Subcutaneous abdominal adipose tissue (tissue), 5 donors: ENCODE measurements around the gene SLC9A7.
A peak's percentile ranks its signal among the peaks of the same experiment; 100 is the strongest.

ENCODE experiments used
- H3K27ac ChIP-seq: one replicate; pipeline ENCODE4 v1.7.0; 2013; ENCODE audit warnings: low read depth, mild to moderate bottlenecking, inconsistent platforms, low read length, moderate library complexity
- H3K27me3 ChIP-seq, 5 donors: one replicate each; pipeline ENCODE4 v1.7.0; 2013; ENCODE audit warnings: low read length in 5 of 5, inconsistent platforms in 1 of 5; ENCODE audit not compliant: control insufficient read depth in 5 of 5, insufficient read depth in 4 of 5
- H3K36me3 ChIP-seq, 5 donors: one replicate each; pipeline ENCODE4 v1.7.0; 2013; ENCODE audit warnings: low read length in 5 of 5; ENCODE audit not compliant: control insufficient read depth in 5 of 5, insufficient read depth in 5 of 5
- H3K4me1 ChIP-seq, 5 donors: one replicate each; pipeline ENCODE4 v1.7.0; 2013; ENCODE audit warnings: low read length in 5 of 5, mild to moderate bottlenecking in 3 of 5, moderate library complexity in 1 of 5; ENCODE audit not compliant: control insufficient read depth in 5 of 5, insufficient read depth in 5 of 5
- H3K4me3 ChIP-seq, 5 donors: one replicate each; pipeline ENCODE4 v1.7.0; 2013; ENCODE audit warnings: low read length in 5 of 5, low read depth in 1 of 5
- H3K9ac ChIP-seq, 5 donors: one replicate each; pipeline ENCODE4 v1.7.0; 2013; ENCODE audit warnings: low read length in 5 of 5, mild to moderate bottlenecking in 4 of 5, moderate library complexity in 3 of 5
- H3K9me3 ChIP-seq, 5 donors: one replicate each; pipeline ENCODE4 v1.7.0; 2013; ENCODE audit warnings: low read length in 5 of 5; ENCODE audit not compliant: control insufficient read depth in 5 of 5
- donor health status: healthy.
- donor health status: healthy.
- donor health status: healthy.
- donor health status: healthy.
- donor health status: healthy.

The SLC9A7 gene

GRCh38 chrX:46573892-46574773 lies 184.8 kb downstream of the SLC9A7 start:
- Histone ChIP-seq H3K27ac (peak overlapping the region; percentile 23), H3K36me3 (no peaks in the 10 kb centered on the region), H3K4me1 (peaks cover 0 to 50% (median 36%) of the 10 kb centered on the region in 5 donors), H3K9me3 (peaks cover 0 to 3% (median 0%) of the 10 kb centered on the region in 5 donors), H3K4me3 (peak overlapping the region in 4 of 5 donors; percentile 56 to 76 (median 70)), H3K27me3 (peaks cover 0 to 12% (median 6%) of the 10 kb centered on the region in 5 donors), H3K9ac (peak overlapping the region in 2 of 5 donors; percentile 30 to 39)

DNA sequence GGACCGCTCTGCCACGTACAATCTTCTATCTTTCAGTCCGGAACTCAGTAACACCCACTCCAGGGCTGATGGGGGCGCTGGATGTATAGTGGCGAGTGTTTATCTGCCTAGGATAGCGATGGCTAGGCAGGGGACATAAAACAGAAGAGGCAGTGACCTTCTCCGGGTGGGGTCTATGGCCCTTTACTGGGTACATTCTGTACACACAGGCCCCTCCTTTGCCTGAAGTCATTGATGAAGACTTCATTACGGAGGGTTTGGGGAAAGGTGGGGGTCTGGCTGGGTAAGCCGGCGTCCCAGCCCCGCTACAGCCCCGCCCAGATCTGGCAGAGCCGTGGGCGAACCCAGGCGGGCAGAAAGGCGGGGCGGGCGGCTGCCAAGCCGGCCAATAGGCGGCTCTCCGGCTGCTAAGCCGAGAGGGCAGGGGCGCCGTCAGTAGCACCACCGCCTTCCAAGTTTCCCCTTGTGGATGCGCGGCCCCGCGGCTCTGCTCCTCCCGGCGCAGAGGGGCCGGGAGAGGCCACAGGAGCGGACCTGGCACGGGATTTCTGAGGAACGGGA lies 185.5 kb downstream of the SLC9A7 start, which contains the start of gene CHST7:
TSS of gene CHST7 (plus strand) at position 435 of the 561 bp plus-strand sequence. CDS start 167 bp downstream, outside the sequence.
- peak within 1 kb of the TSS in 2 of 5 donors; percentile 30 to 39 for H3K9ac ChIP-seq
- H3K27ac ChIP-seq: peak within 1 kb of the TSS; percentile 23

DNA sequence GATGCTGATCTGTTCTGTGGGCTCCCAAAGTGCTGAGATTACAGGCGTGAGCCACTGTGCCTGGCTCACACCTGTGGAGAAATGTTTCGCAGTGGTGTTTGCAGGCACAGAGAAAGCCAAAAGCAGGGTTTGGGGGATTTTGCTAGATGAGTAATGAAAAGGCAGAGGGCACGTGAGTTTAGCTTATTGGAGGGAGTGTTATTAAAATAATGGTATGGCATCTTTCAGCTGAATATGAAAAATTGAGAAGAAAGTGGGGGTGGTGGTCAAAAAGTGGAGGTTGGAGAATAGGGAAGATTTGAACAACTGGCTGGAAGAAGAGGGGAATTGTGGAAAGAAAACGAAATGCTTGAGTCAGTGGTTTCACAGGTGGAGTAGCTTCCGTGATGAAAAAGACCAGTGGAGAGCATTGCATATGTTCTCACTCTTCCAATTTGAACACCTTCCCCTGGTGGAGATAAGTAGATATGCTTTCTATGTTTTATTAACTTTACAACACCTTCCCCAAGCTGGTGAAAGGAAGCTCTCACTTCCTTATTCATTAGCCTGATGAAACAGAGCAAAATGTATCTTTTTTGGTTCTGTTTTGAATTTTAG lies 186.5 kb downstream of the SLC9A7 start:
- no peaks in the 10 kb centered on the region for H3K36me3 ChIP-seq
- H3K9ac ChIP-seq: no peak overlapping the region
- H3K9me3 ChIP-seq: peaks cover 0 to 3% (median 0%) of the 10 kb centered on the region in 5 donors
- H3K4me3 ChIP-seq: no peak overlapping the region
- H3K4me1 ChIP-seq: peaks cover 0 to 45% (median 31%) of the 10 kb centered on the region in 5 donors
- peaks cover 0 to 9% (median 4%) of the 10 kb centered on the region in 5 donors for H3K27me3 ChIP-seq
- H3K27ac ChIP-seq: no peak overlapping the region

More for the DNA sequence above, 185.5 kb downstream of the SLC9A7 start, which contains the start of gene CHST7:
- Histone ChIP-seq H3K4me3 (peak within 1 kb of the TSS; percentile 15 to 76 (median 65)), H3K4me1 (peaks cover 0 to 50% (median 36%) of the 10 kb centered on the region in 5 donors), H3K36me3 (no peaks in the 10 kb centered on the region), H3K9me3 (peaks cover 0 to 3% (median 0%) of the 10 kb centered on the region in 5 donors), H3K27me3 (peaks cover 0 to 12% (median 4%) of the 10 kb centered on the region in 5 donors)

- peaks cover 0 to 3% (median 0%) of the 10 kb centered on the region in 5 donors for H3K9me3 ChIP-seq
These were observed 187.2 kb downstream of the SLC9A7 start for GRCh38 chrX:46571423-46572339.

DNA sequence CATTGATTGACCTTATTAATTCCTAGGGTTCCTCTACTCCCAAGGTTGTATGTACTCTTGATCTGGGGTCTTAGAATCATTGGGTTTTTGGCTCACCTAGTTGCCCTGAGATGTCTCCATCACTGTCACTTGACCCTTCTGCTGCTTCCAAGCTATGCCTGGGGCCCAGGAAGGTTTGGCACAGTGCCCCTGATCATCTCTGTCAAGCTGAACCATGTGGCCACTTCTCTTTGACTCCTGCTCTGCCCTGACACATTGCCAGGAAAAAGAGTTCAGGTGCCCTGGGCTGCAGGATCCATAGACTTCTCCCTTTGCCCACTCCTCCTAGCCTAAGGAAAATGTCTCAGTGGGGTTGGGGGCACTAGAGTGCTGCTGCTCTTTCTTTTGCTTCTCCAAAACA lies 189.3 kb downstream of the SLC9A7 start:
- Histone ChIP-seq H3K9me3 (peaks cover 0 to 3% (median 0%) of the 10 kb centered on the region in 5 donors), H3K36me3 (no peaks in the 10 kb centered on the region), H3K27ac (no peak overlapping the region), H3K27me3 (peaks cover 0 to 9% (median 6%) of the 10 kb centered on the region in 5 donors), H3K4me3 (no peak overlapping the region), H3K9ac (no peak overlapping the region), H3K4me1 (peaks cover 0 to 16% (median 10%) of the 10 kb centered on the region in 5 donors)

More at GRCh38 chrX:46571423-46572339, 187.2 kb downstream of the SLC9A7 start:
- no peaks in the 10 kb centered on the region for H3K36me3 ChIP-seq
- H3K9ac ChIP-seq: no peak overlapping the region
- peaks cover 0 to 9% (median 6%) of the 10 kb centered on the region in 5 donors for H3K27me3 ChIP-seq
- H3K4me1 ChIP-seq: peaks cover 0 to 37% (median 29%) of the 10 kb centered on the region in 5 donors
- H3K27ac ChIP-seq: no peak overlapping the region
- no peak overlapping the region for H3K4me3 ChIP-seq

GRCh38 chrX:46567388-46567787 lies 191.5 kb downstream of the SLC9A7 start:
- Histone ChIP-seq H3K36me3 (no peaks in the 10 kb centered on the region), H3K27me3 (peaks cover 0 to 9% (median 4%) of the 10 kb centered on the region in 5 donors), H3K9me3 (no peaks in the 10 kb centered on the region)

DNA sequence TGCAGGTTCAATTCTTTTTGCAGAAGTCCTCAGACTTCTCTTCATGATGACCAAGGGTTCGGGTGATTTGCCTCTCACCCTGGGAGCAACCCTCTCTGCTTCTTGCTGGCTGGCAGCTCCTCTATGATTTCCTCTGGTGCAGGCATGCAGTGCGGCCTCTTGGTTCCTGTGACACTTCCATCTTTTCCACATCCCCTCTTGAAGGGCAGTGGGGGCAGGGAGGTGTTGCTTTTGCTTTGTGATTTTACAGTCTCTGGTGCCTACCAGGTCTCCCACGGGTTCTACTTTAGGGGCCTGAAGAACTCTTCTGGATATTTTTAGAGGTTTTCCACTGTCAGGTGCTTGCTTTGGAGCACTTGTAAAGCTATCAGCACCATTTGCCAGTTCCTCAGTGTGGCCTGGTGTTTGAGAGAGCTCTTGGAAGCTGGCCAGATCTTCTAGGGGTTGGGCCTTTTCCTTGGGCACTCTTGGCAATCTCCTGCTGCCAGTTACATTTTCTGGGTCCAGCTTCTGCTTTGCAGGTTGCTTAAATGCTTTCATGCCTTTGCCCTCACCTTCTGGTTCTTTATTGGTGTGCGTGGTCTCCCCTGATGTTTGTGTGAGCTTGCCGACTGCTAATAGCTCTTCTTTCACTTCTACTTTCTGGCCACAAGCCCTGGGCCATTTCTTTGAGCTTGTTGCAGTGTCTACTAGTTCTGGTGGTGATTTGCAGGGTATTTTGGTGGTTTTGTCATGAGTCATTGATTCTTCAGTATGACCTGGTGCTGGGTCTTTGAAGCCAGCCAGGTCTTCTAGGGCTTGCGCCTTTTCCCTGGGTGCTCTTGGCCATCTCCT lies 196.9 kb downstream of the SLC9A7 start:
- Histone ChIP-seq H3K4me3 (no peak overlapping the region), H3K27ac (no peak overlapping the region), H3K9ac (no peak overlapping the region), H3K36me3 (no peaks in the 10 kb centered on the region), H3K4me1 (no peaks in the 10 kb centered on the region), H3K27me3 (peaks cover 0 to 7% (median 2%) of the 10 kb centered on the region in 5 donors), H3K9me3 (no peaks in the 10 kb centered on the region)

More at GRCh38 chrX:46567388-46567787, 191.5 kb downstream of the SLC9A7 start:
- no peaks in the 10 kb centered on the region for H3K4me1 ChIP-seq
- no peak overlapping the region for H3K4me3 ChIP-seq
- no peak overlapping the region for H3K27ac ChIP-seq
- H3K9ac ChIP-seq: no peak overlapping the region

GRCh38 chrX:46559062-46559461 lies 199.9 kb downstream of the SLC9A7 start:
- no peaks in the 10 kb centered on the region for H3K9me3 ChIP-seq
- H3K36me3 ChIP-seq: no peaks in the 10 kb centered on the region
- H3K27me3 ChIP-seq: peaks cover 0 to 8% (median 0%) of the 10 kb centered on the region in 5 donors
- H3K9ac ChIP-seq: no peak overlapping the region
- no peak overlapping the region for H3K4me3 ChIP-seq
- H3K27ac ChIP-seq: no peak overlapping the region
- H3K4me1 ChIP-seq: no peaks in the 10 kb centered on the region
